ENCODE measurements around the gene CATSPERZ. TPM values are rescaled to one million over a fixed set of nuclear protein-coding genes. Genes with fewer than 3 reads are reported as not detected.
"Not testable (repeated sequence)": the region's sequence is repeated elsewhere in the genome, so short reads cannot be mapped to it uniquely, and the experiment has no call there.

CATSPERZ gene
- total RNA-seq, 1 experiment from 2014 or later, result not detected

DNA sequence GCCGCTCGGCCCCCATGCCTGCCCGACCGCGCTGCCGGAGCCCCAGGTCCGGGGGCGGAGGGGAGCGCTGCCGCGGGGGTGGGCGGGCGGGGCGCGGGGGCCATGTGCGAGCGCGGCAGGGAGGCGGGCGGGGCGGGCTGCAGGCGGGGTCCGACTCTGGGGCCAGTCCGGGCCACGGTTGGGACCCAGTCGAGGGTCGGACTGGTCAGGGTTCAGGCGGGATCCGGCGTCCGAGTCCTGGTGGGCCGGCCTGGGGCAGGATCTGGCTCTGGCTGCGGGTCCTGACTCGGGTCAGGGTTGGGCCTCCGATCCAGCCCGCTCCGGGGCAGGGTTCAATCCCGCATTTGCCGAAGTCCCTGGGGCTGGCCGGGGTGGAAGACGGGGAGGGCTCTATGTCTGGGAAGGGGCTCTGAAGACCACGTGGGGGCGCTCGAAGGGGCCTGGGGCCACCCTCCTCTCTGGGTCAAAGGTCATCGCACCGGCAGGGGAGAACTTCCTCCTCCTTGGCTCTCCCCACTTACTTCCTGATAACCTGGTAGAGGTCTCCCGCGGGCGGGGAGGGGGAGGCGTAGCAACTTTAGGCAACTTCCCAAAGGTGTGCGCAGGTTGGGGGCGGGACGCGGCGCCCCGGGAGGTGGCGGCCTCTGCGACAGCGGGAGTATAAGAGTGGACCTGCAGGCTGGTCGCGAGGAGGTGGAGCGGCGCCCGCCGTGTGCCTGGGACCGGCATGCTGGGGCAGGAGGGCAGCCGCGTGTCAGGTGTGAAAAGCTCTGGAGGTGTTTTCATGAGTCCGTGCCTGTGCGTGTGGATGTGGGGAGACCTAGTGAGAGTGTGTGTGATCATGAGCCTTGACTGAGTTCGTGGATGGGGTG is 5.8 kb downstream of the CATSPERZ start:
- ChIA-PET CTCF (interaction anchor here (0.6 to 1.5 kb wide), 3 partner anchors 12 to 96 kb away, joined by 3 to 20 read pairs (median 5); partner anchors contain the start of gene TRMT112), POLR2A (ENCODE audit: unreplicated experiment) (interaction anchor here (0.6 to 1.2 kb wide), 6 partner anchors 12 to 304 kb away, joined by 3 to 23 read pairs (median 6); partner anchors contain the start of genes PRDX5 and TRMT112)
- H3K79me2 ChIP-seq (ENCODE audit: low read depth), result peaks cover 34% of the 10 kb centered on the region
- H3K27ac ChIP-seq, result peak overlapping the region; percentile 67
- peak overlapping the region; percentile 77 for H3K4me3 ChIP-seq
- no TSS peak for BruUV-seq (replicated peaks)
- H3F3A ChIP-seq (ENCODE audit: insufficient read depth, low read depth), result peaks cover 24% of the 10 kb centered on the region; the same call in 1 of the 2 replicates
- intact Hi-C loops (cut with micrococcal nuclease; ENCODE audit: unreplicated experiment), result loop anchor here (1.0 to 10.0 kb wide), 9 partner anchors 13 to 471 kb away; partner anchors contain the start of genes BAD, COX8A, FKBP2 and MARK2
- TF ChIP-seq EZH2 (IDR thresholded peaks at IDR 0.05; ENCODE audit: low read depth), result no peak
- TF ChIP-seq, protein P1, sequence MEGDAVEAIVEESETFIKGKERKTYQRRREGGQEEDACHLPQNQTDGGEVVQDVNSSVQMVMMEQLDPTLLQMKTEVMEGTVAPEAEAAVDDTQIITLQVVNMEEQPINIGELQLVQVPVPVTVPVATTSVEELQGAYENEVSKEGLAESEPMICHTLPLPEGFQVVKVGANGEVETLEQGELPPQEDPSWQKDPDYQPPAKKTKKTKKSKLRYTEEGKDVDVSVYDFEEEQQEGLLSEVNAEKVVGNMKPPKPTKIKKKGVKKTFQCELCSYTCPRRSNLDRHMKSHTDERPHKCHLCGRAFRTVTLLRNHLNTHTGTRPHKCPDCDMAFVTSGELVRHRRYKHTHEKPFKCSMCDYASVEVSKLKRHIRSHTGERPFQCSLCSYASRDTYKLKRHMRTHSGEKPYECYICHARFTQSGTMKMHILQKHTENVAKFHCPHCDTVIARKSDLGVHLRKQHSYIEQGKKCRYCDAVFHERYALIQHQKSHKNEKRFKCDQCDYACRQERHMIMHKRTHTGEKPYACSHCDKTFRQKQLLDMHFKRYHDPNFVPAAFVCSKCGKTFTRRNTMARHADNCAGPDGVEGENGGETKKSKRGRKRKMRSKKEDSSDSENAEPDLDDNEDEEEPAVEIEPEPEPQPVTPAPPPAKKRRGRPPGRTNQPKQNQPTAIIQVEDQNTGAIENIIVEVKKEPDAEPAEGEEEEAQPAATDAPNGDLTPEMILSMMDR (conservative IDR thresholded peaks at IDR 0.05), result peak; percentile 51; the same call in 1 of the 2 replicates
- peaks cover 4% of the 10 kb centered on the region for H4K20me1 ChIP-seq (ENCODE audit: insufficient read depth)
- peaks cover 27% of the 10 kb centered on the region for H3K4me1 ChIP-seq (replicated peaks; ENCODE audit: insufficient read depth)
- H3K4me2 ChIP-seq, result peak overlapping the region; percentile 94
- H2AFZ ChIP-seq, result peak overlapping the region; percentile 64
- H3K27me3 ChIP-seq (ENCODE audit: insufficient read depth, low read depth), result no peaks in the 10 kb centered on the region
- no peaks in the 10 kb centered on the region for H3K9me3 ChIP-seq (ENCODE audit: insufficient read depth, low read depth)
- H3K36me3 ChIP-seq (ENCODE audit: low read depth), result 0 out of 2 replicates have a peak, but pooled peaks cover 7% of the 10 kb centered on the region
- DNase-seq, result peak; percentile 88 to 94
- H3K9me2 ChIP-seq (ENCODE audit: insufficient read depth), result no peaks in the 10 kb centered on the region

DNA sequence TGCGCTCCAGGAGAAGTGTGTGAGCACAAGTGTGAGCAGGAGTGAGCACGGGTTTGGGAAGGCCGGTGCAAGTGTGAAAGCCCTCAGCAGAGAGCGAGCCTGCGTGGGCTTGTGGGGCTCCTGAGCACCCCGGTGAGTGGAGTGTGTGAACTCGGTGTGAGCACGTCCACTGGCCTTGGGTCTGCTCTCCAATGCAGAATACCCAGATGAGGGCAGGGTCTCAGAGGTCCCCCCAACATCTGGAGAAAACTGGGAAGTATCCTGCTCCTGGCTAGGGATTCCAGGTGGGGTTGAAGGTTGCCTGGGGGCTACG is 6.4 kb downstream of the CATSPERZ start:
- Histone ChIP-seq H3K27me3 (ENCODE audit: insufficient read depth, low read depth) (no peaks in the 10 kb centered on the region), H3K27ac (peak overlapping the region; percentile 67), H3K9me2 (ENCODE audit: insufficient read depth) (no peaks in the 10 kb centered on the region), H3K4me1 (replicated peaks; ENCODE audit: insufficient read depth) (peaks cover 24% of the 10 kb centered on the region), H2AFZ (peak overlapping the region; percentile 64), H3K9me3 (ENCODE audit: insufficient read depth, low read depth) (no peaks in the 10 kb centered on the region), H3K79me2 (ENCODE audit: low read depth) (peaks cover 39% of the 10 kb centered on the region), H3K4me2 (peak overlapping the region; percentile 94), H3K36me3 (ENCODE audit: low read depth) (0 out of 2 replicates have a peak, but pooled peaks cover 8% of the 10 kb centered on the region), H3F3A (ENCODE audit: insufficient read depth, low read depth) (peaks cover 23% of the 10 kb centered on the region; the same call in 1 of the 2 replicates), H3K4me3 (peak overlapping the region; percentile 77), H4K20me1 (ENCODE audit: insufficient read depth) (peaks cover 4% of the 10 kb centered on the region)
- intact Hi-C loops (cut with micrococcal nuclease; ENCODE audit: unreplicated experiment), result loop anchor here (1.0 to 10.0 kb wide), 4 partner anchors 26 to 472 kb away; partner anchors contain the start of genes COX8A and MARK2
- TF ChIP-seq EZH2 (IDR thresholded peaks at IDR 0.05; ENCODE audit: low read depth), result no peak
- TF ChIP-seq, protein P1 (conservative IDR thresholded peaks at IDR 0.05), result no peak
- TSS peak; percentile 51 for BruUV-seq (replicated peaks)
- ChIA-PET POLR2A (ENCODE audit: unreplicated experiment) (interaction anchor here (0.6 kb wide), 1 partner anchor 21 kb away, joined by 3 read pairs; no protein-coding TSS in a partner anchor), CTCF (interaction anchor here (0.6 kb wide), 1 partner anchor 96 kb away, joined by 3 read pairs; no protein-coding TSS in a partner anchor)
- DNase-seq, result no peak

DNA sequence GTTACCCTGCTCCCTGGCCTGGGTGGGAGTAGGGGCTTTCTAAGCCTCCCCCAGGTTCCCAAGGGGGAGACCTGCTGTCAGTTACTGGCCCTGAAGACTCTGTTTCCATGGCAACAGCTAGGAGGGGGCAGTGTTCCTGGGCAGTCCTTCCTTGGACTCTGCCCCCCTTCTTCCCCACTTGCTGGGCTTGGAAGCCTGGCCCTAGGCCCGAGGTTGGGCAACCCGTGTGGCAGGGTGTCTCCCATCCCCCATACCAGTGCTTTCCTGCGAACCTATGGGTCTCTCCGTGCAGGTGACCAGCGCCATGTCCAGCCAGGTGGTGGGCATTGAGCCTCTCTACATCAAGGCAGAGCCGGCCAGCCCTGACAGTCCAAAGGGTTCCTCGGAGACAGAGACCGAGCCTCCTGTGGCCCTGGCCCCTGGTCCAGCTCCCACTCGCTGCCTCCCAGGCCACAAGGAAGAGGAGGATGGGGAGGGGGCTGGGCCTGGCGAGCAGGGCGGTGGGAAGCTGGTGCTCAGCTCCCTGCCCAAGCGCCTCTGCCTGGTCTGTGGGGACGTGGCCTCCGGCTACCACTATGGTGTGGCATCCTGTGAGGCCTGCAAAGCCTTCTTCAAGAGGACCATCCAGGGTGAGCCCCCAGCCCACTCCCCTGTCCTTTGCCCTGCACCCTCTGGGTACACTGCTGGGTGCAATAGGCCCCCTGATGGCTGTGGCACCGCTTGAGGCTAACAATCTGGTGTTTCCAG is 6.9 kb downstream of the CATSPERZ start:
- peak overlapping the region; percentile 67 for H3K27ac ChIP-seq
- H3K9me2 ChIP-seq (ENCODE audit: insufficient read depth), result no peaks in the 10 kb centered on the region
- H3K9me3 ChIP-seq (ENCODE audit: insufficient read depth, low read depth), result no peaks in the 10 kb centered on the region
- H2AFZ ChIP-seq, result no peak overlapping the region; the same call in 1 of the 2 replicates
- 0 out of 2 replicates have a peak, but pooled peaks cover 8% of the 10 kb centered on the region for H3K36me3 ChIP-seq (ENCODE audit: low read depth)
- peaks cover 24% of the 10 kb centered on the region for H3K4me1 ChIP-seq (replicated peaks; ENCODE audit: insufficient read depth)
- BruUV-seq (replicated peaks), result no TSS peak
- no peaks in the 10 kb centered on the region for H3K27me3 ChIP-seq (ENCODE audit: insufficient read depth, low read depth)
- peak overlapping the region; percentile 94 for H3K4me2 ChIP-seq
- TF ChIP-seq EZH2 (IDR thresholded peaks at IDR 0.05; ENCODE audit: low read depth), result no peak
- peak in 1 of 2 experiments; percentile 39 for DNase-seq
- peaks cover 20% of the 10 kb centered on the region; the same call in 1 of the 2 replicates for H3F3A ChIP-seq (ENCODE audit: insufficient read depth, low read depth)
- intact Hi-C loops (cut with micrococcal nuclease; ENCODE audit: unreplicated experiment), result loop anchor here (1.0 to 10.0 kb wide), 4 partner anchors 25 to 472 kb away; partner anchors contain the start of genes COX8A and MARK2
- ChIA-PET POLR2A (ENCODE audit: unreplicated experiment) (interaction anchor here (0.6 kb wide), 2 partner anchors 20 to 22 kb away, joined by 3 to 12 read pairs; no protein-coding TSS in a partner anchor), CTCF (interaction anchor here (0.6 kb wide), 1 partner anchor 95 kb away, joined by 3 read pairs; no protein-coding TSS in a partner anchor)
- peaks cover 39% of the 10 kb centered on the region for H3K79me2 ChIP-seq (ENCODE audit: low read depth)
- peaks cover 4% of the 10 kb centered on the region for H4K20me1 ChIP-seq (ENCODE audit: insufficient read depth)
- peak overlapping the region; percentile 77 for H3K4me3 ChIP-seq

DNA sequence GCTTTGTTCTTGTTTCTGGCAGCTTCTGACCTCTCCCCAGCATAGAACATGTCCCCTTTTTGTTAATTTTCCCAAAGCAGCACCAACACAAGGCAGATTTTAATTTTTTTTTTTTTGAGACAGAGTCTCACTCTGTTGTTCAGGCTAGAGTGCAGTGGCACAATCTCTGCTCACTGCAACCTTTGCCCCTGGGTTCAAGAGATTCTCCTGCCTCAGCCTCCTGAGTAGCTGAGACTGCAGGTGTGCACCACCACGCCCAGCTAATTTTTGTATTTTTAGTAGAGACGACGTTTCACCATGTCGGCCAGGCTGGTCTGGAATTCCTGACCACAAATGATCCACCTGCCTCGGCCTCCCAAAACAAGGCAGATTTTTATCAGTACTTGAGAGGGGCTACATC is 7.6 kb downstream of the CATSPERZ start:
- BruUV-seq (replicated peaks), result not testable (repeated sequence)

More for the DNA sequence above, 7.6 kb downstream of the CATSPERZ start:
- POLR2A ChIA-PET (ENCODE audit: unreplicated experiment), result interaction anchor here (0.6 kb wide), 1 partner anchor 19 kb away, joined by 12 read pairs; no protein-coding TSS in a partner anchor
- DNase-seq; H3K9me2 ChIP-seq (ENCODE audit: insufficient read depth); H2AFZ ChIP-seq; CTCF ChIA-PET; H3K9me3 ChIP-seq (ENCODE audit: insufficient read depth, low read depth); H3K36me3 ChIP-seq (ENCODE audit: low read depth); H3K27me3 ChIP-seq (ENCODE audit: insufficient read depth, low read depth); H4K20me1 ChIP-seq (ENCODE audit: insufficient read depth); H3K4me3 ChIP-seq; H3K27ac ChIP-seq: not testable (repeated sequence)
- Histone ChIP-seq H3F3A (ENCODE audit: insufficient read depth, low read depth) (peaks cover 27% of the 10 kb centered on the region; the same call in 1 of the 2 replicates), H3K4me2 (peak overlapping the region; percentile 94; the same call in 1 of the 2 replicates), H3K4me1 (replicated peaks; ENCODE audit: insufficient read depth) (peaks cover 24% of the 10 kb centered on the region), H3K79me2 (ENCODE audit: low read depth) (peaks cover 46% of the 10 kb centered on the region)
- intact Hi-C loops (cut with micrococcal nuclease; ENCODE audit: unreplicated experiment), result loop anchor here (10.0 kb wide), 2 partner anchors 333 to 473 kb away; partner anchors contain the start of genes COX8A and MARK2
